SU-DHL-6 (cell line): ENCODE results near the gene ZC3H7B.

ENCODE experiments used
- H2AFZ ChIP-seq: fragments of 200-600 bp; sonication (generic); 2 replicates; pipeline ENCODE4 v1.6.1; 2014; ENCODE audit warnings: low read depth, mild to moderate bottlenecking, moderate library complexity, mixed read lengths, antibody characterized with exemption, low read length; ENCODE audit not compliant: severe bottlenecking
- H3F3A ChIP-seq: fragments of 200-600 bp; shearing (Covaris generic); 2 replicates; pipeline ENCODE4 v1.6.0; 2016; ENCODE audit warnings: antibody characterized with exemption, mild to moderate bottlenecking; ENCODE audit not compliant: insufficient read depth
- H3K27ac ChIP-seq: fragments of 200-600 bp; sonication (generic); 2 replicates; pipeline ENCODE4 v1.5.1; 2016; ENCODE audit warnings: low read depth, mild to moderate bottlenecking, low read length, moderate library complexity, mixed read lengths
- H3K27me3 ChIP-seq: fragments of 200-600 bp; sonication (generic), shearing (Covaris generic); 2 replicates; pipeline ENCODE4 v1.6.0; 2014; ENCODE audit warnings: mild to moderate bottlenecking, low read length
- H3K36me3 ChIP-seq: fragments of 200-600 bp; sonication (generic); 2 replicates; pipeline ENCODE4 v1.6.1; 2014; ENCODE audit warnings: mild to moderate bottlenecking, low read length, mixed read lengths
- H3K4me2 ChIP-seq: fragments of 300-600, 200-600 bp; shearing (Covaris generic), sonication (generic); 2 replicates; pipeline ENCODE4 v1.6.0; 2014; ENCODE audit warnings: low read length, low read depth, mild to moderate bottlenecking; ENCODE audit not compliant: poor library complexity, severe bottlenecking
- H3K4me3 ChIP-seq: fragments of 200-600 bp; sonication (generic); 2 replicates; pipeline ENCODE4 v1.5.1; 2014; ENCODE audit warnings: antibody characterized with exemption, low read length, mild to moderate bottlenecking, mixed read lengths; ENCODE audit not compliant: insufficient read depth, poor library complexity, severe bottlenecking
- H3K79me2 ChIP-seq: fragments of 200-600 bp; sonication (generic); 2 replicates; pipeline ENCODE4 v1.6.1; 2014; ENCODE audit warnings: mild to moderate bottlenecking, low read length, moderate library complexity; ENCODE audit not compliant: insufficient read depth
- H3K9ac ChIP-seq: fragments of 200-600 bp; sonication (generic); 2 replicates; pipeline ENCODE4 v1.7.0; 2014; ENCODE audit warnings: mild to moderate bottlenecking, low read length
- H3K9me2 ChIP-seq: fragments of 200-600 bp; sonication (generic); replicated peaks from 2 replicates; pipeline ENCODE4 v1.6.1; 2014; ENCODE audit warnings: low read length; ENCODE audit not compliant: insufficient read depth
- H3K9me3 ChIP-seq: fragments of 200-600 bp; sonication (generic); 2 replicates; pipeline ENCODE4 v1.6.1; 2014; ENCODE audit warnings: low read length, mixed read lengths; ENCODE audit not compliant: insufficient read depth
- H4K20me1 ChIP-seq: fragments of 200-600 bp; sonication (generic); 2 replicates; pipeline ENCODE4 v1.6.1; 2014; ENCODE audit warnings: low read depth, mild to moderate bottlenecking, antibody characterized with exemption, low read length, moderate library complexity, mixed read lengths
- CTCF ChIP-seq: fragments of 200-600 bp; sonication (generic); IDR thresholded peaks from one replicate; pipeline ENCODE4 v1.5.1; 2017; ENCODE audit warnings: antibody characterized with exemption, mild to moderate bottlenecking, low read length, moderate library complexity; ENCODE audit not compliant: insufficient read depth, poor library complexity, severe bottlenecking
- EZH2phosphoT487 ChIP-seq: fragments of 200-600 bp; sonication (generic), shearing (Covaris generic); conservative IDR thresholded peaks from 2 replicates; pipeline ENCODE4 v1.6.1; 2018; ENCODE audit warnings: mild to moderate bottlenecking, antibody characterized with exemption, low read length, moderate library complexity, mixed read lengths

ZC3H7B gene

GRCh38 chr22:41345807-41346335 is 44.5 kb downstream of the ZC3H7B start:
- Histone ChIP-seq H3K79me2 (no peaks in the 10 kb centered on the region), H4K20me1 (no peaks in the 10 kb centered on the region), H3K4me2 (no peak overlapping the region), H3K4me3 (no peak overlapping the region), H3F3A (no peaks in the 10 kb centered on the region), H3K27me3 (no peaks in the 10 kb centered on the region), H3K9me2 (no peaks in the 10 kb centered on the region), H3K9ac (no peak overlapping the region), H3K36me3 (no peaks in the 10 kb centered on the region), H2AFZ (no peak overlapping the region), H3K27ac (no peak overlapping the region), H3K9me3 (no peaks in the 10 kb centered on the region)
- TF ChIP-seq EZH2phosphoT487, result no peak
- TF ChIP-seq CTCF, result no peak

- H3K27me3 ChIP-seq, result no peaks in the 10 kb centered on the region
- no peak overlapping the region for H3K27ac ChIP-seq
- H2AFZ ChIP-seq, result no peak overlapping the region
- H3K9me2 ChIP-seq, result no peaks in the 10 kb centered on the region
- TF ChIP-seq EZH2phosphoT487, result no peak
- no peak for TF ChIP-seq CTCF
- no peaks in the 10 kb centered on the region for H3K79me2 ChIP-seq
- no peak overlapping the region for H3K9ac ChIP-seq
- no peak overlapping the region for H3K4me3 ChIP-seq
- H3F3A ChIP-seq, result no peaks in the 10 kb centered on the region
- no peak overlapping the region for H3K4me2 ChIP-seq
- no peaks in the 10 kb centered on the region for H3K9me3 ChIP-seq
- no peaks in the 10 kb centered on the region for H4K20me1 ChIP-seq
- no peaks in the 10 kb centered on the region for H3K36me3 ChIP-seq
Measured at GRCh38 chr22:41347066-41347859, 45.9 kb downstream of the ZC3H7B start.

DNA sequence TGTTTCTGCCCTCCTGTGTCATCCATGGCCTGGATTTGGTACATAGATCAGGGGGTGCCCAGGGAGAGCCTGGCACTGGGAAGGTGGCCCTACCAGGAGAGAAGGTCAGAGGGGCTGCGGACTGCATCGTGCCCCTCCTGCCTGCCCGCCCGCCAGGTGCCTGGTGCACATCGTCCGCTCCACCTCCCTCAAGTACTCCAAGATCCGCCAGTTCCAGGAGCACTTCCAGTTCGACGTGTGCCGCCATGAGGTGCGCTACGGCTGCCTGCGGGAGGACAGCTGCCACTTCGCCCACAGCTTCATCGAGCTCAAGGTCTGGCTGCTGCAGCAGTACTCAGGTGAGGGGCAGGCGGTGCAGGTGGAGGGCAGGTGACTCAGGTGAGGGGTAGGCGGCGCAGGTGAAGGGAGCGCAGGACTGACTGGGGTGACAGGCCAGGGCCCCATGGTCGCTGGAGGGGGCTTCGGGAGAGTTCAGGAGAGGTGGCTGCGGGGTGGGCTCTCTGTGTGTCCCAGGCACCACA is 47.7 kb downstream of the ZC3H7B start:
- Histone ChIP-seq H3K4me3 (no peak overlapping the region), H3K27ac (no peak overlapping the region), H3K9me2 (no peaks in the 10 kb centered on the region), H3F3A (no peaks in the 10 kb centered on the region), H2AFZ (no peak overlapping the region), H3K4me2 (no peak overlapping the region), H3K36me3 (no peaks in the 10 kb centered on the region), H3K79me2 (no peaks in the 10 kb centered on the region), H3K9ac (no peak overlapping the region), H4K20me1 (no peaks in the 10 kb centered on the region), H3K9me3 (no peaks in the 10 kb centered on the region), H3K27me3 (no peaks in the 10 kb centered on the region)
- TF ChIP-seq EZH2phosphoT487 (no peak), CTCF (no peak)
